Breast epithelium (tissue), 3 donors: ENCODE measurements around the gene SERPINI1.

ENCODE experiments used
- CTCF ChIP-seq, 3 donors: fragments of 450-650 bp; IDR thresholded peaks; one replicate each; pipeline ENCODE4 v1.5.1; 2016 to 2017; ENCODE audit warnings: antibody characterized with exemption in 3 of 3, mild to moderate bottlenecking in 3 of 3, moderate library complexity in 3 of 3
- POLR2A ChIP-seq: fragments of 450-650 bp; IDR thresholded peaks from one replicate; pipeline ENCODE4 v1.6.1; 2016; ENCODE audit warnings: antibody characterized with exemption, mild to moderate bottlenecking, moderate library complexity
- POLR2AphosphoS5 ChIP-seq, 3 donors: sonication (generic); formaldehyde crosslinking; IDR thresholded peaks; one replicate each; pipeline ENCODE4 v1.6.1; 2017; ENCODE audit warnings: antibody characterized with exemption in 3 of 3

GRCh38 chr3:167738037-167738436, 2.5 kb downstream of the SERPINI1 start:
- TF ChIP-seq CTCF (IDR thresholded peaks at IDR 0.05) = no peak
- TF ChIP-seq POLR2A = no peak
- TF ChIP-seq POLR2AphosphoS5 (IDR thresholded peaks at IDR 0.05) = no peak
